Testis (tissue), 2 donors: ENCODE measurements around the gene BNC2.

ENCODE experiments used
- CTCF ChIP-seq, 3 experiments: fragments of 450-650 bp in 2 of 3; fragments of 200-600 bp in 1 of 3; sonication (generic) in 1 of 3; IDR thresholded peaks; one replicate each; pipeline ENCODE4 v1.5.1; 2016 to 2019; ENCODE audit warnings: antibody characterized with exemption in 3 of 3, mild to moderate bottlenecking in 2 of 3, moderate library complexity in 1 of 3
- POLR2A ChIP-seq: fragments of 450-650 bp; IDR thresholded peaks from one replicate; pipeline ENCODE4 v1.6.1; 2017; ENCODE audit warnings: antibody characterized with exemption, mild to moderate bottlenecking, moderate library complexity

DNA sequence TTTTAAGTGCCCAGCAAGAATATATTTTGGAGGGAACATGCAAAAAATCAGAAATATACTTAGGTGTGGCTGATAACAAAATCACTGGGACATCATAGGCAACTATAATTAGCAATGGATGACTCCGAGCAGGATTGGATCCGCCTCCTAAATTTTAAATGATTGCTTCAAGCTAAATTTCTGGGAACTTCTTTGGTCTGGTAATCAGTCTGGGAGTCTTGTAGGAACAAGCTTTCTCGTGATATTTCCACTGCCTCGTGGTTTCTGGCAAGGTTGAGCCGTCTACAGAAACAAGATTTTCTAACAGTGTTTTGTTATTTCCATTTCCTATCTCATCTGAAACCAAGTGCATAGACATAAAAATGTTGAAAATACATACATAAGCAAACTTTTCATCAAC is 232.6 kb downstream of the BNC2 start:
- TF ChIP-seq CTCF (IDR thresholded peaks at IDR 0.05), result no peak
- no peak for TF ChIP-seq POLR2A
